ENCODE data around the gene WDR1.

DNA sequence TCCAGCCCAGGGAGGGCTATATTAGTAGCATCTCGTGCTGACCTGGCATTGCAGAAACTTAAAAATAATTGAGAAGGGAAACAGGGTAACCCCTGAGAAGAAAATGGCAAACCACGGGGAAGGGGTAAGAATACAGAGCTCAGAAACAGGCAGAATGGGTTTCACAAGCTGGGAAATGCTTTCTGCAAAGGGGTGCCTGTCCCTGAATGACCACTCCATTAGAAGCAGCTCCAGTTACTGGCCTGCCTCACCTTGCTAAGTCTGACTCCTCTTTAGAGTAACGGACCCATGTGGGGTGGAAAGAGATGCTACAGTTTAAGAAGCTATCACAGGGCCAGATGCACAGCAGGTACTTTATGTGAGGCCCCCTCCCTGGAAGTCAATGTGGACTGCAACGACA is 2.5 kb downstream of the WDR1 start:
- TF ChIP-seq CTCF (conservative IDR thresholded peaks at IDR 0.05; ENCODE audit: low read depth, low read length): no peak
- TF ChIP-seq EZH2 (IDR thresholded peaks at IDR 0.05; ENCODE audit: borderline replicate concordance, low read depth, low read length, poor library complexity, severe bottlenecking): no peak
